GM12892 (cell line): Measurements from ENCODE around the gene SPATA24. TPM values are rescaled to one million over a fixed set of nuclear protein-coding genes. Genes with fewer than 3 reads are reported as not detected.
"Not testable (repeated sequence)": the region's sequence is repeated elsewhere in the genome, so short reads cannot be mapped to it uniquely, and the experiment has no call there.

Experiments
- DNase-seq: peaks from one replicate; pipeline ENCODE4 v3.0.0; 2011; ENCODE audit not compliant: insufficient read length
- FAIRE-seq: peaks from 2 replicates; lab custom pipeline; 2011; peaks lifted over from hg19 to GRCh38; lab: Jason Lieb, UNC
- POLR2A ChIP-seq: IDR thresholded peaks from 2 replicates; pipeline ENCODE4 v1.6.1; 2011; ENCODE audit warnings: low read depth, low read length, control low read depth
- POLR2AphosphoS5 ChIP-seq: IDR thresholded peaks from 2 replicates; pipeline ENCODE4 v1.6.1; 2011; ENCODE audit warnings: low read depth, low read length, control low read depth
- TAF1 ChIP-seq: IDR thresholded peaks from 2 replicates; pipeline ENCODE4 v1.6.1; 2011; ENCODE audit warnings: low read depth, mild to moderate bottlenecking, control low read depth, low read length, borderline replicate concordance
- polyA plus RNA-seq: library from polyadenylated mRNA; unstranded; fragments of >200 nt; gene quantifications from one replicate; pipeline ENCODE4 v1.2.1, GENCODE V29; 2012; ENCODE audit warnings: missing spikeins, inconsistent platforms; ENCODE audit not compliant: missing spikeins

The SPATA24 gene, protein sequence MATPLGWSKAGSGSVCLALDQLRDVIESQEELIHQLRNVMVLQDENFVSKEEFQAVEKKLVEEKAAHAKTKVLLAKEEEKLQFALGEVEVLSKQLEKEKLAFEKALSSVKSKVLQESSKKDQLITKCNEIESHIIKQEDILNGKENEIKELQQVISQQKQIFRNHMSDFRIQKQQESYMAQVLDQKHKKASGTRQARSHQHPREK
- 11.5 TPM for polyA plus RNA-seq

DNA sequence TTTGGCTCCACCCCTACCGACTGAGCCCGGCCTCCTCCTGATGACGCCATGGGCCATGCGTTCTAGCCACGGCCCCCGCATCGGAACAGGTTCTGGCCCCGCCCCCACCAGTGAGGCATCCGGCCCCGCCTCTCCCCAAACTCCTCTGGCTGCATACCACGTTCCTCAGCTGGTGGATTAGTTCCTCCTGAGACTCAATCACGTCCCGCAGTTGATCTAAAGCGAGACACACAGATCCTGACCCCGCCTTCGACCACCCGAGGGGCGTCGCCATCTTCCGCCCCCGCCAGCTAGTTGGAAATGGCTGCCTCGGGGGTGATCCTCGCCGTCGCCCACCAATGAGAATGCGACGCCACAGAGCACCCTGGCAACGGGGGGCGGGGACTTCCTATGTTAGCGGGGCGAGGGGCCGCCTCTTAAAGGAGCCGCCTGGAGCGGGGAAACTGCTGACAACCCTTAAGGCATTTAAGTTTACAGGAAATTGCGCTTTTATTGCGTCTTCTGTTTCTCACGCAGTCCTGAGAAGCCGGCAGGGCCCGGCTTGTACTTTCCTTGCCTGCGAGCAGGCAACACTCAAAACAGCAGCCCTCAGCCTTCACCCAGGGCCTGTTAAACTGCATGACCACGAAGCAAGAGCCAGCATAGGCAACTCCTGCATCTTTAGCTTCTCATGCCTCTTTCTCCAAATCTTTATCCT is at the start of gene SPATA24:
SPATA24 (minus strand) TSS at position 303 of the 697 bp plus-strand sequence; CDS start at position 274, 29 bp downstream.
- DNase-seq (peak; percentile 90), FAIRE-seq (peak; percentile 86)
- TF ChIP-seq POLR2AphosphoS5 = no peak
- TF ChIP-seq POLR2A = peak; percentile 62; the same call in 1 of the 2 replicates

DNA sequence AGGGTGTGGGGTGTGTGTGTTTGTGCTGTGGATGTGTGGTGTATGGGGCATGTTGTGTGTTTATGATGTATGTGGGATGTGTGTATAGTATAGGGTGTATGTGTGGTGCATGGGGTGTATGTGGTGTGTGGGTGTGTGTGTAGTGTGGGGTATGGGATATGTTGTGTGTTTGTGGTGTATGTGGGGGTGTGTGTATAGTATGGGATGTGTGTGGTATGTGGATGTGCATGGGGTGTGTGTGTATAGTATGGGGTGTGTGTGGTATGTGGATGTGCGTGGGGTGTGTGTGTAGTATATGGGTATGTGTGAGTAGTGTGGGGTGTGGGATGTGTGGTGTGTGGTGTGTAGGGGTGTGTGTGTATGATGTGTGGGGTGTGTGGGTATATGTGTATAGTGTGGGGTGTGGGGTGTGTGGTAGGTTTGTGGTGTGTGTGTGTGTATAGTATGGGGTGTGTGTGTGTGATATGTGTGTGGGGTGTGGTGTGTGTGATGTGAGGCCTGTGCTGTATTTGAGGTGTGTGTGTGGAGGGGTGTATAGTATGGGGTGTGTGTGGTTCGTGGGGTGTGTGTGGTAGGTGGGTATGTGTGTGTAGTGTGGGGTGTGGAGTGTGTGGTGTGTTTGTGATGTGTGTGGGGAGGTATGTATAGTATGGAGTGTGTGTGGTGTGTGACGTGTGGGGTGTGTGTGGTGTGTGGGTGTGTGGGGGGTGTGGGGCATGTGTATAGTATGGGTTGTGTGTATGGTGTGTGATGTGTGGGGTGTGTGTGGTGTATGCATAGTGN is 48.2 kb upstream of the SPATA24 start:
- DNase-seq = no peak
- FAIRE-seq = no peak
- no peak for TF ChIP-seq POLR2A
- TF ChIP-seq POLR2AphosphoS5 = no peak
- no peak for TF ChIP-seq TAF1

DNA sequence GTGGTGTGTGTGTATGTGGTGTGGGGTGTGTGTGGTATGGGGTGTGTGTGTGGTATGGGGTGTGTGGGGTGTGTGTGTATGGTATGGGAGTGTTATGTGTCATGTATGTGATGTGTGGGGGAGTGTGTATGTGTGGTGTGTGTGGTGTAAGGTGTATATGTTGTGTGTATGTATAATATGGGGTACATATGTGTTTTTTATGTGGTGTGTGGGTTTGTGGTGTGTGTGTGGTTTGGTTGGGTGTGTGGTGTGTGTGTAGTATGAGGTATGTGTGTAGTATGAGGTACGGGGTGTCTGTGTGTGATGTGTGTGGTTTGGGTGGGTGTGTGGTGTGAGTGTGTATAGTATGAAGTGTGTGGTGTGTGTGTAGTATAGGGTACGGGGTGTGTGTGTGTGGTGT is 47.3 kb upstream of the SPATA24 start:
- TF ChIP-seq POLR2AphosphoS5 = no peak
- no peak for TF ChIP-seq TAF1
- no peak for TF ChIP-seq POLR2A
- DNase-seq (no peak), FAIRE-seq (no peak)

DNA sequence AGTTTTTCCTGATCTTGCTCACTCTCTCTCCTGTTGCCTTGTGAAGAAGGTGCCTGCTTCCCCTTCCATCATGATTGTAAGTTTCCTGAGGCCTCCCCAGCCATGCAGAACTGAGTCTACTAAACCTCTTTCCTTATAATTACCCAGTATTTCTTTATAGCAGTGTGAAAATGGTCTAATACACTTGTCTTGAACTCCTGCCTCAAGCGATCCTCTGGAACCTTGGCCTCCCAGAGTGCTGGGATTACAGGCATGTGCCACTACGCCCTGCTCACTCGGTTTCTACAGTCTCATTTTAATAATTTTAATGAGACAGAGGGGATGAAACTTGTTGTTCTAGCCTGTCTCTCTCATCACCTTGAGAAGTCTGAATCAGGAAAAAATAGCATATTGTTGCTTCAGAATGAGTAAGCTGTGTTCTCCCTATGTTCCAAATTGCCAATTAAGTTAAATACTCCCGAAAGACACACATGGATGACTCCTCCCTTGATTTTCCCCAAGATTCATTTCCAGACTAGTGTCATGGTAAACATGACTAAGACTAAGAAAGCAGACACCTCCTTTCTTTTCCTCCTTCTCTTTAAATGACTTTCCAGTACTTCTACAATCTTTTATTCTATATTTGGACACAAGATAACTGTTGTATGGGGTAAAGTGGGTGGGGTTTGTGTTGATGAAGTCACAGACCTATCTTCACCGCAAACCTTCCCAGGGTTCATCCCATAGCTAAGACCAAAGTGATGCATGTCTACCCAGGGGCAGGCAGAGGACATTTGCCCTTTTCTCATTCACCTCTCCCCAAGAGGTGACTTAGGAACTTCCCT is 43.3 kb upstream of the SPATA24 start:
- FAIRE-seq (peak; percentile 91), DNase-seq (no peak)
- TF ChIP-seq POLR2AphosphoS5 (no peak), TAF1 (no peak), POLR2A (no peak)

DNA sequence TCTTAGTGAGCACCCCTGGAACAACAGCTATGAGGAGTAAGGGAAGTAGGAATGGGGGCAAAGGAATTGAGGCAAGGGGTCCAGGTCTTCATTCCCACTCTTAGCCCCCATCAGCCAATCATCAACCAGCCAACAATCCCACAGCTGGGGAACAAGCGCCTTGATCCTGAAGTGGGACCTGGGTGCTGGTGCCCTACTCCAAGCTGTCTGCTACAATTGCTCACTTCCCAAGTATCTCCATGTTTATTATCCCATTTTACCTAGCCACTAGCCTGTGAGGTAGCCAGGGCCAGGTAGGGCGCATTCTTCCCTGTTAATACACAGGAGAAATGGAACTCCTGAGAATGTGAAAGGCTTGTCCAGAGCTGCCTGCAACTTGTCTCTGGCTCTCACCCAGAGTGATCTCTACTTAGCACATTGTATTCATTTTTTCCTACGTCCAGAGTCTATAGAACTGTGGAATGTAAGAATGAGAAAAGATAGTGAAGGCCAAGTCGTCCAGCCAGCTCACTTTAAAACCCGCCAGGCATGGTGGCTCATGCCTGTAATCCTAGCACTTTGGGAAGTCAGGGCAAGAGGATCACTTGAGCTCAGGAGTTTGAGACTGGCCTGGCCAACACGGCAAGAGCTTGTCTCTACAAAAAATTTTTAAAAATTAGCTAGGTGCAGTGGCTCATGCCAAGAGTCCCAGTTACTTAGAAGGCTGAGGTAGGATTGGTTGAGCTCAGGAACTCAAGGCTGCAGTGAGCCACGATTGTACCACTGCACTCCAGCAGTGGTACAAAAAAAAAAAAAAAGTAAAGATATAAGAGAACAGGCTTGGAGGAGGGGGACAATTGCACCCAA is 41.7 kb upstream of the SPATA24 start:
- no peak for FAIRE-seq
- no peak for DNase-seq
- TF ChIP-seq POLR2AphosphoS5 = no peak
- no peak for TF ChIP-seq POLR2A
- no peak for TF ChIP-seq TAF1

DNA sequence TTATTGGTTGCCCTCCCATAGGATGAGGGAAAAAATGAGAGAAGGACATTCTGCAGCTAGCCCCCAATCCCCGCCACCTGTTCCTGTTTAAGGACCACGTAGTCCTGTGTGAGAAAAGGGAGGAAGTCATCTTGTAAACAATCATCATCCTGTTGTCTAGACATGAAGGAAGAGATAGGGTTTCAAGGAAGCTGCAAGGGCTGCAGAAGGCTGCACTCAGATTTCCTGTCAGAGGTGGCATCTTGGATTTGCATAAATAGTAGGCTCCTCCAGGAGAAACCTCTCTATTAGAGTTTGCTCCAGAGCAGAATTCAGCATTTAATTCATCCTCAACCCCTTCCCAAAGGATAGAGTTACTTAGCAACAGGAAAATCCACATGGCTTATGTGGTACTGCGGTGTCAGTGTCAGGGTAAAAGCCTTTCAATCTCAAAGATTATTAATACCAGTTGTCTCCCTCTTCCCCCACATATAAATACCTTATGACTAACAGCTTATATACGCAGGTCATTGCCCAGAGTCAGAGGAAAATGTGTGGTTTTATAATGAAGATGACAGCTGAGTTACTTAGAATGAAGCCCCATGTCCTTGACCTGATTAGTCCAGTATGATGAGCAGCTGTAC is 40.1 kb upstream of the SPATA24 start:
- FAIRE-seq (no peak), DNase-seq (no peak)
- TF ChIP-seq POLR2A (no peak), POLR2AphosphoS5 (no peak), TAF1 (no peak)

DNA sequence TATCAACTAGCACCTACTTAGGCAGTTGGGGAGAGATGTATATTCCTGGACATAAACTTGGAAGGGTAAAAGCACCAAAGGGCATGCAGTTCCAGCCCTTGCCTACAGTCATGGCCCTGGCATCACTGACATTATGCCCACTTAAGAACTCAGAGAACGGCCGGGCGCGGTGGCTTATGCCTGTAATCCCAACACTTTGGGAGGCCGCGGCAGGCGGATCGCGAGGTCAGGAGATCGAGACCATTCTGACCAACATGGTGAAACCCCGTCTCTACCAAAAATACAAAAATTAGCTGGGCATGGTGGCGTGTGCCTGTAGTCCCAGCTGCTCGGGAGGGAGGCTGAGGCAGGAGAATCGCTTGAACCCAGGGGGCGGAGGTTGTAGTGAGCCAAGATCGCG is 36.5 kb upstream of the SPATA24 start:
- not testable (repeated sequence) for DNase-seq, FAIRE-seq

DNA sequence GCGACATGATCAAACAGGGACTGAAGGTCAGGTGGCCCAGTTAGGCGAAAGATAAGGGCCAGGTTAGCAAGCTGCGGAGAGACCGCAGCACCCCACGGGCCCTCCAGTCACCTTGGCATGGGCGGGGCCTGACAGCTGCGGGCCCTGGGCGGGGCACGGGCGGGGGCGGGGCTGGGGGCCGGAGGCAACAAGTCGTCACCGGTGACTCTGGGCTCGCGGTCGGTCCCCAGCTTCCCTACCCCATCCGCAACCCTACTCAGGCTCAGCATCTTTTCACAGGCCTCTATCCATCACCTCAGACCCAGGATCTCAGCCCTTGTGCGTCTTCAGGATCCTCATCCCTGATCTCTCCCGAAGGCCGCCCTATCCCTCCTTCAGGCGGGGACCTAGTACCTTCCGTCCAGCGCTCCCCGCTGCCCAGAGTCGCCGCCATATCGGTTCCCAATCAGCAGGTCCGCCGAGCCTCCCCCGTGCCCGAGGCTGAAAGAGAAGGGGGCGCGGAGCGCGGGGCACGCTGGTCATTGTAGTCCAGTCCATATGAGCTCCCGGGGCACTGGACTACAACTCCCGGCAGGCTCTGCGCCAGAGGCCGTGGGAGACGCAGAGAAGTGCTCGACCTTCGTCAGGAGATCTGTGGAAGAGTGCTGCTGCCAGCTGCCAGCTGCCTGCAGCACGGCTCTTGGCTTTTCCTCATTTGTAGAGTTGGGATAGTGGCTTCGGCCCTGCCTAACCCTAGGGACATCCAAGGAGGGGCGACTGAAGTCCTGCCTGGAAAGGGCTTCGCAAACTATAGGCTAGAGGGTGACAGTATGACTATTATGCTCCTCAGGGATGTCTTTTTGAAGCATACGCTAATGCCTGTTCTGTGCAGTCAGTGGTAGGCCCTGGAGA is 35.4 kb upstream of the SPATA24 start, which contains the start of gene DNAJC18:
DNAJC18 (minus strand) TSS at position 513 of the 891 bp plus-strand sequence; CDS start at position 433, 80 bp downstream.
- peak; percentile 87 for FAIRE-seq
- peak; percentile 88 for DNase-seq
- peak; percentile 66; the same call in 1 of the 2 replicates for TF ChIP-seq POLR2AphosphoS5
- TF ChIP-seq POLR2A = peak; percentile 57; the same call in 1 of the 2 replicates
- TF ChIP-seq TAF1 = 0 out of 2 replicates have a peak, but pooled peaks have one; percentile 35

DNA sequence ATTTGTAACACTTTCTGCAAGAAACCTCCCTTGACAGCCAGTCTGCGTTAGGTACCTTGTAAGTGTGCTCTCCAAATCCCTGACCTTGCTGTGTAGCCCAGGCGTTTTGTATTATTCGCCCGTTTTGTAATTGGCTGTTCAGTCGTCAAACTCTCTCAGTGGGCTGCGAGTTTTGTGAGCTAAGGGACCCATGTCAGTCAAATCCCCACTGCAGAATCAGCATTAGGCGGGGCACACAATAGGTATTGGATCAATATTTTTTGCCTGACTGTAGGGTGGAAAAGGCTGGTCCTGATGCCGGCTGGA is 34.8 kb upstream of the SPATA24 start:
- FAIRE-seq = no peak
- TF ChIP-seq POLR2AphosphoS5 = no peak
- no peak for TF ChIP-seq TAF1
- no peak for TF ChIP-seq POLR2A
- no peak for DNase-seq

DNA sequence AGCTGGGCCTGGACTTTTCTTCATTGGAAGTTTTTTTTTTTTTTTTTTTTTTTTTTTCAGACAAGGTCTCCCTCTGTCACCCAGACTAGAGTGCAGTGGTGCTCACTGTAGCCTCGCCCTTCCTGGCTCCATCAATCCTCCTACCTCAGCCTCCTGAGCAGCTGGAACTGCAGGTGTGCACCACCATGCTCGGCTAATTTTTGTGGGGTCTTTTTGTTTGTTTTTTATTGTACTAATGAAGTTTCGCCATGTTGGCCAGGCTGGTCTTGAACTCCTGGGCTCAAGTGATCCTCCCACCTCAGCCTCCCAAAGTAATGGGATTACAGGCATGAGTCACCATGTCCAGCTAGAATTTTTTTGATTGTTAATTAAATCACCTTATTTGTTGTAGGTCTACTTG is 31.8 kb upstream of the SPATA24 start:
- DNase-seq = no peak
- FAIRE-seq = no peak
- TF ChIP-seq TAF1 (no peak), POLR2AphosphoS5 (no peak), POLR2A (no peak)
